Measurements from ENCODE around the gene ZBTB42.

ZBTB42 gene

GRCh38 chr14:104783484-104784217, 17.2 kb upstream of the ZBTB42 start:
- DNase-seq: no peak

DNA sequence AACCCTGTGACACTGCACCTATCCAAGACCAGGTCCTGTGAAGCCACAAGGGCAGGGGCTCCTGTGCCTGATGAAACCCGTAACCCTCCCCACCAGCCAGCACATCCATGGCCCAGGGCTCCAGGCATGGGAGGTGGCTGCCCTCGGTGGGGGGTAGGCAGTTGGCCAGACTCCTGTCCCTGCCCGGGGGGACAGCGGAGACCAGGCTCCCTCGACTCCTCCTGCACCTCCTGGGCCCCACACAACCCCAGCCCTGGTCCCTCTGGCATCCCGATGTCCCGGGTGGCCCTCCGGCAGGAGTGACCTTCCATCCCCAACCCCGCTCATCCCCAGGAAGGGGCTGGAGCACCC, 16.7 kb upstream of the ZBTB42 start:
- DNase-seq: no peak

DNA sequence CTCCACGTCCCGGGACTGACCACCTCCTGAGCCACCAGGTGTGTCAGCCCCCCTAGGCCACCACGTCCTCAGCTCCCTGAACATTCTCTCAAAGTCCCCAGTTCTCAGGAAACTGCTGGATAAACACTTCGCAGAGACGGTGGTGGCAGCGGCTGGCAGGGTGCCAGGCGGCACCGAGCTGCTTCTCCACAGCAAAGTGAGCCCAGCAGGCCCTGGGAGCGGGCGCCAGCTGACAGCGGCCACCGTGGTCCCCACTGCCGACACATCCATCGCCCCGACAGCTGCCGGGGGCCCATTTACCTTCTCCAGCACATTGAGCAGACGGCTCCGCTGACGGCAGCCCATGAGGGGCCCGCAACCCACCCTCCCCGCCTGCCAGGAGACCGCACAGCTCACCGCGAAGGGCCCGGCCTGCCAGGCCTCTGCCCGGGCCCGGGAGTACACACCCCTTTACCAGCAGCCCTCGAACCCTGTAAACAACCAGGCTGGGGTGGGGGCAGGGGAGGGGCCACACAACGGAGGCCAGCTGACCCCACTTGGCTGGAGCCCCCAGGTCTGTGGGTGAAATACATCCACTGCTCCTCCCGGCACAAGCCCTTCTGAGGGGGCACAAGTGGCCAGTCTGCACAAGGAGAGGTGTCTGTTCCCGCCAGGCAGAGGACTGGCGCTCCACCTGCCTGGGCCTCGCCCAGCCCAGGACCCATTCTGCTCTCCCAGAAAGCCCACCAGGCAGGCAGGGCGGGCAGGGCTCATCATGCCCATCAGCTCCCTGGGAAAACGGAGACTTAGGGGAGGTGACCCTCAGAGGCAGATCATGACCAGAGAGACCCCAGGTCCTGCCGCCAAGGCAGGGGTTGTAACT, 15.8 kb upstream of the ZBTB42 start:
- DNase-seq: no peak

DNA sequence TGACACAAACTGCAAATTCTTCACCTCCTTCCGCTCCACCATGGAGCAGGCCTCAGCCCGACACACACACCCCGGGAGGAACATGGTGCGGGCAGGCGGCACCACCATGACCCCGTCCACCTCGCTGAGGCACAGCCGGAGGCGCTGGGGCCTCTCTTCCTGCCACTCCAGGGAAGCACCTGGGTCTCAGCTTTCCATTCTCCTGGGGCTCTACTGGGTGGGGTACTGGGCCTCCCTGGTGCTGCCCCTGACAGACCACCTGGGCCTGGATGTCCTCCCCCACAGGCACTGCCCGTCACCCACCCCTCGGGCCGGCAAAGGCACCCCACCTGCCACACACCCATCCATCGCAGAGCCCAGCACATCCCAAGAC, 15.2 kb upstream of the ZBTB42 start:
- DNase-seq: no peak

- DNase-seq: no peak
Observed at GRCh38 chr14:104786091-104786586, 14.8 kb upstream of the ZBTB42 start.

DNA sequence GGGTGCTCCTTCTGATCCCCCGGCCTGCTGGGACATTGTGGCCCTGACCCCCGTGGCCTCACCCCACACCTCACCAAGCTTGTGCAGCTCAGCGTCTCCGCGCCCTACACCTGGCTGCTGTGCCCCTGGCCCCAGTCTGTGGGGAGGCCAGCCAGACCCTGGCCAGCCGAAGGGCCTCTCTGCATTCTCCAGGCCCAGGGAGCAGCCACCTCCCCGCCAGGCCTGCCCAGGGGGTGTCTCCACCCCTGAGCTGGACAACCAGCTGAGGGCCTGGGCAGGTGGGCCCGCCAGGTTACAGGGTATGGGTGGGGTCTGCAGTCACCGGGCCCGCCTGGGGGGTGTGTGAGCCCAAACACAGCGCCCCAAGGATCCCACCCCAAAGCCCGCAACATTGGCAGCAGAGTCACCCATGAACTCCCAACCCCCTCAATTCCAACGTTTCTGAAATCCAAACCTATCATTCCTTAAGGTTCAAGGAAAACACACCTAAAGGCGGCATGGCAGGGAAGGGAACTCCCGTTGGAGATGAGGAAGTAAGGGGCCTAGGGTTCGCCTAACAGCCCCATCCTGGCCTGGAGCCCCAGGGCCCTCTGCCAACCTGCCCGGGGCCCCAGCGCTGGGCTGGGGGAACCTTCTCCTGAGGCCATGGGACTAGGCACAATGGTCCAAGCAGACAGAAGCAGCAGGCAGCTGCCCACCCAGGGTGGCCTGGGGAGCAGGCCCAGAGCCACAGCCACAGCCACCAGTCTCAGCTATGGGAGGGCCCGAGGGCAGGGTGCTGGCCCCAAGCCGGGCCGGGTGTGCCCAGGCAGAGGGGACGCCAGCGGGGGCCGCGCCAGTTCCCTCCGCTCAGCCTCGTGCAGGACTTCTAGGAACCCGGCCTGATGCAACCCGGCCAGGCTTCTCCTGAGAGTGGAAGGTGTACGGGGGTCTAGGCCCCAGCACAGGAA, 13.9 kb upstream of the ZBTB42 start:
- DNase-seq: no peak

DNA sequence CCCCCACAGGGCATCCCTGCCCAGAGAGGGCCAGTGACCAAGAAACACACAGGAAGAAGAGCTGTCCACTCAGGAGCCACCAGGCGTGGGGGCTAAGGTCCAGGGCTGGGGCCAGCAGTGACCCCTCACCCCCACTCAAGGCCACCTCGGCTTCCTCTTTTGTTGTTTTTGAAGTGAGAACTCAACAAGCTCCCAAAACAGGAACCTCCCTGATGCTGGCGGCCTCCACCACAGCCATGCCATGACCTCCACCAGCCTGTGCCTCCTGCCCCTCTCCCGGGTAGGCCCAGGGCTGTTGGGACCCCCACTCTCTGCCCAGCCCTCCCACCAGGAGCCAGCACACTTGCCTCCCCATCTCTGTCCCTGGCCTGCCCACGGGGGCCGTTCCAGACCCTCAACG, 13.2 kb upstream of the ZBTB42 start:
- DNase-seq: no peak

GRCh38 chr14:104788161-104788818, 12.6 kb upstream of the ZBTB42 start:
- DNase-seq: no peak

DNA sequence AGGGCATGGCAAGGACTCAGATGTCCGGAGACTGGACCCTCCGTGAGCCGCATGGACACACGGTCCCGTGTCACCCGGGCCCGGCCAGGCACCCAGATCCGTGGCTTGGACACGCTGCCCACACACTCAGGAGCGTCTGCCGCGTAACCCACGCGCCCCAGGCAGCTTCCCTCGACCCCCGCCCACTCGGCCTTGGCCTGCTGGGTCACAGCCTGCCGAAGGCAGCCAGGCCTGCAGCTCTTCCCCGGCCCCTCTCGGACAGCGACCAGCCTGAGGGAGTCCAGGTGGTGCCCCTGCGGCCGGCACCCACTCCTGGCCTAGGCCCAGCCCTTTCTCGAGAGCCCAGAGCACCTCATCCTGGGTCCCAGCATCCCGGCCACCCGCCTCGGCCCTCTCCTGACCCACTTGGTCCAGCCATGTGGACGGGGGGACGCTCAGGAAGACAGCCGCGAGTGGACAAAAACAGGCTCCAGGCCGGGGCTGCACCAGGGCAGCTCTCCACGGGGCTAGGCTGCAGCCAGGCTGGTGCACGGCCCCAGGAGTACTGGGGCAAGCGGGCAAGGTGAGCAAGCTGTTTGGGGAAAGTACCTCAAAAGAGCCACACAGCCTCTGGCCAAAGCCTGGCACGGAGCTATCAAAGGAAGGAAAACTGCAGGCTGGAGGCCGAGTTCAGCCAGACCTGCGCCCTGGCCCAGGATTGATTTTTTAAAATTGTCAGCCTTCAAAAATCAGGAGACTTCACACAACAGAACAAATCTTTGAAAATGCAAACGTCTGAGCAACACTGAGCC, 11.8 kb upstream of the ZBTB42 start:
- no peak for DNase-seq

GRCh38 chr14:104789752-104790743, 10.9 kb upstream of the ZBTB42 start:
- no peak for DNase-seq

GRCh38 chr14:104791425-104791824, 9.5 kb upstream of the ZBTB42 start:
- DNase-seq: no peak

GRCh38 chr14:104792101-104792884, 8.6 kb upstream of the ZBTB42 start:
- no peak for DNase-seq

DNA sequence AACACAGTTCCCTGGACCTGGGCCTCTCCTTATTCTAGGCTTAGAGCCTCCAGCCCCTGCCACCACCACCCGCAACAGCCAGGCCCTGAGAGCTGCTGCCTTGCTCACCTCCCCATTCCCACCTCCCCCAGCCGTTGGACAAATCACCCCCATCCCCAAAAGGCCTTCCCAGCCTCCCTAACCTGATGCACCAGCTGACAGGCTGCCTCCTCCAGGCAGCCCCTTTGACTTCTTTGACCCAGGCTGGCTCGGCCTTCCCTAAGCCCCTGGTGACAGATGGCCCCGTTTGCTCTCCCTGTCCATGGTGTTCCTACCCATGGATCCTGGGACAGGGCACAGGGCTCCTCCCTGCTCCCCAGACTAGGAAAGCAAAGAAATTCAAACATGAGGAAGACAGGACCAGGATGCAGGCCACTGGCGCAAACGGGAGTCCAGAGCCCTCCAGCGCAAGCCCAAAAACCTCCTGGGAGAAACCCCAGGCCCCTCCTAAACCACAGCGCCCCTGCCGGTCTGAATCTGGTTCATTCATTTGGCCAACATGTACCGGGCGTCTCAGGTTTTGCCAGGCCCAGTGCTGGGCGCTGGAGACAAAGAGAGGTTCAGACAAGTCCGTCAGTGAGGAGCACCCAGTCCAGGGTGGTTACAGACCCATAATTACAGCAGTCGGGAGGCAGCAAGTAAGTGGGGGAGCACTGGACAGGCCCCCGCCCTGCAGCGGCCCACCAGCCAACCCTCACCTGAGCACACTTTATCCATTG, 7.8 kb upstream of the ZBTB42 start:
- no peak for DNase-seq

DNA sequence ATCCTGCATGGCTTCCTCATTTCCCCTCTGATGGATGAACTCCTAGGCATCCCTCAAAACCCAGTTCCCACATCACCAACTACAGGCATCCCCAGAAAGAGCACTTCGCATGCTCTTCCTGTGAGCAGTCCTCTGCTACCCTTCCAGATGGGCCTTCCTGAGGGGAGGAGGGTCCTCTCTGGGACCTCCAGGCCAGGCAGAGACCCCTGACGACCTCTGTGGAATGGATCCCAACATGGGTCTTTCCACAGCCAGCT, 7.3 kb upstream of the ZBTB42 start:
- no peak for DNase-seq

DNA sequence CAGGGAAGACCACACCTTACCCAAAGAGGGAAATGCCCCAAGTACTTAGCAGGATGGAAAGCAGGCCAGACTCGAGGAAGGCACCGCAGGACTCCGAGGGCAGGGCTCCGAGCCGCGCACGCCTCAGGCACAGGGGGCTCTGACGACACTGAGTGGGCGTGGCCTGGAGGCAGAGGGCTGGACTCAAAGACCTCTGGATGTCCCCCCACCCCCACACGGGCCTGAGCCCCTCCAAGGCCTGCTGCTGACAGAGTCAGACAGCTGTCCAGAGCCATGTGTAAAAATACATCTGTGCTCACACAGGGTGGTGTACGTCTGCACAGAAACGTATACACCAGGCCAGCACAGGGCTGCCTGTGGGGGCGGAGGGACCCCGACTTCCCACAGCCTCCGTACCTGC, 6.8 kb upstream of the ZBTB42 start:
- DNase-seq: no peak

GRCh38 chr14:104794631-104794992, 6.3 kb upstream of the ZBTB42 start:
- DNase-seq: no peak

DNA sequence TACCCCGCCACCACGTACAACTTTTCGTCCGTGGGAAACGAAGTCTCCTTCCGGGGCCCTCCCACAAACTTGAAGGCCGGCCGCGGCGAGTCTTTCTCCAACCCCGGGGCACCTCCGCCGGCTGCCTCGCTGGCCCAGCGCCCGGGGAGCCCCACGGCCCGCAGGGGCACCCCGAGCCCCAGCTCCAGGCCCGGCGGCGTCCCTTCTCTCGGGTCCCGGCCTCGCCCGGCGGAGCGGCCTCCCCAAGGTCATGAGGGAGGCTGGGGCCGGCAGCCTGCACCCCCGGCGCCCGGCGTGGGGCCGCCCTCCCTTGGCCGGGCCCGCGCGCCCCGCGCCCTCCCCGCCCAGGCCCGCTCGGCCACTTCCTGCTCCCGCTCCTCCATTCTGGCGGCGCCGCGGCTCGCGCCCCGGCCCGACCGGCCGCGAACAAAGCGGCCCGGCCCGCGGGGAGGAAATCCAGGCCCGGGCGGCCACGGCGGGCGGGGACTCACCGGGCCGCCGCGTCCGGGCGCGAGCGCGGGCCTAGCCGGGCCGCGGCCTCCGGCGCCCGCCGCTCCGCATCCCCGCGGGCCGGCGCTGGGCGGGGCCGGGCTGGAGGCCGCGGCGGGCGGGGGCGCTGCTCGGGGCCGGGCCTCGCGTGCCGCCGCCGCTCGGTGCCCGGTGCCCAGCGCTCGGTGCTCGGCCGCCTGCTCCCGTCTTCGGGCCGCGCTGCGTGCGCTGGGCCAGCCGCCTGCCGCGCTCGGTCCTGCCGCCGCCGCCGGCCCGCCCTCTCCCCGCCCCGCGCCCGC, 5.7 kb upstream of the ZBTB42 start, which contains the start of gene AKT1:
Gene AKT1, minus strand, starts transcription at position 756 of the 788 bp plus-strand sequence. CDS start 3,105 bp downstream, outside the sequence.
- DNase-seq: no peak

Measured in CD4-positive, alpha-beta T cell treated with Interleukin-4 for 4 hours (primary cell).